ENCODE measurements around the gene RABIF. TPM values are rescaled to one million over a fixed set of nuclear protein-coding genes. Genes with fewer than 3 reads are reported as not detected.
A peak's percentile ranks its signal among the peaks of the same experiment; 100 is the strongest.

The RABIF gene
- total RNA-seq, 3 donors from 2014 or later (not counting 1 experiment from before 2014, with no cell fraction given), result 13.3 to 26.4 (median 21.5) TPM

- H3K4me3 Mint-ChIP-seq, result no peak overlapping the region
- no peaks in the 10 kb centered on the region for H3K27me3 Mint-ChIP-seq (ENCODE audit: low read depth in 2 of 2)
- peak in 1 of 2 donors; percentile 60 for DNase-seq
- no peaks in the 10 kb centered on the region for H3K36me3 ChIP-seq (ENCODE audit: control insufficient read depth, insufficient read depth, low read length)
- H3K27ac Mint-ChIP-seq, result no peak overlapping the region
- no peak overlapping the region for H3K27ac ChIP-seq (ENCODE audit: low read length)
- TF ChIP-seq CTCF (IDR thresholded peaks at IDR 0.05), result peak; percentile 30
- H3K4me1 ChIP-seq (ENCODE audit: control insufficient read depth, insufficient read depth, low read length), result no peaks in the 10 kb centered on the region
- intact Hi-C loops (cut with micrococcal nuclease), result loop anchor here (1.0 kb wide), 1 partner anchor 102 kb away; no protein-coding TSS in a partner anchor
- no peaks in the 10 kb centered on the region for H3K36me3 Mint-ChIP-seq
- no peaks in the 10 kb centered on the region for H3K27me3 ChIP-seq (ENCODE audit: control insufficient read depth, insufficient read depth, low read length)
- no peaks in the 10 kb centered on the region for H3K9me3 ChIP-seq (ENCODE audit: control insufficient read depth, insufficient read depth, low read length)
- no peaks in the 10 kb centered on the region for H3K9me3 Mint-ChIP-seq
- WGBS (ENCODE audit: insufficient coverage), result 66% methylated on average over 15 of the region's 15 CpGs
- ATAC-seq, result peak; percentile 70 to 74 (median 71)
- H3K4me3 ChIP-seq (ENCODE audit: low read length), result no peak overlapping the region
- no peaks in the 10 kb centered on the region for H3K4me1 Mint-ChIP-seq
These were observed 36.6 kb downstream of the RABIF start for GRCh38 chr1:202852163-202852904.

GRCh38 chr1:202850593-202851362 lies 38.2 kb downstream of the RABIF start:
- 83% methylated on average over 7 of the region's 7 CpGs for WGBS (ENCODE audit: insufficient coverage)
- H3K4me1 ChIP-seq (ENCODE audit: control insufficient read depth, insufficient read depth, low read length), result no peaks in the 10 kb centered on the region
- no peaks in the 10 kb centered on the region for H3K36me3 ChIP-seq (ENCODE audit: control insufficient read depth, insufficient read depth, low read length)
- H3K27me3 Mint-ChIP-seq (ENCODE audit: low read depth in 2 of 2), result no peaks in the 10 kb centered on the region
- no peaks in the 10 kb centered on the region for H3K27me3 ChIP-seq (ENCODE audit: control insufficient read depth, insufficient read depth, low read length)
- H3K4me3 ChIP-seq (ENCODE audit: low read length), result no peak overlapping the region
- intact Hi-C loops (cut with micrococcal nuclease), result no loop called here
- no peak overlapping the region for H3K27ac ChIP-seq (ENCODE audit: low read length)
- no peak overlapping the region for H3K27ac Mint-ChIP-seq
- no peak overlapping the region for H3K4me3 Mint-ChIP-seq
- H3K9me3 ChIP-seq (ENCODE audit: control insufficient read depth, insufficient read depth, low read length), result no peaks in the 10 kb centered on the region
- ATAC-seq (no peak), DNase-seq (no peak)
- TF ChIP-seq CTCF (IDR thresholded peaks at IDR 0.05), result no peak
- H3K9me3 Mint-ChIP-seq, result no peaks in the 10 kb centered on the region
- no peaks in the 10 kb centered on the region for H3K4me1 Mint-ChIP-seq
- H3K36me3 Mint-ChIP-seq, result no peaks in the 10 kb centered on the region

- DNase-seq, result no peak
- 26% methylated on average over 2 of the region's 2 CpGs for WGBS (ENCODE audit: insufficient coverage)
These were observed 40.8 kb downstream of the RABIF start for GRCh38 chr1:202848191-202848542.

More at GRCh38 chr1:202848191-202848542, 40.8 kb downstream of the RABIF start:
- intact Hi-C loops (cut with micrococcal nuclease), result no loop called here
- no peak overlapping the region for H3K27ac Mint-ChIP-seq
- H3K4me3 Mint-ChIP-seq, result no peak overlapping the region
- ATAC-seq, result no peak
- Histone ChIP-seq H3K4me3 (ENCODE audit: low read length) (no peak overlapping the region), H3K9me3 (ENCODE audit: control insufficient read depth, insufficient read depth, low read length) (no peaks in the 10 kb centered on the region), H3K27ac (ENCODE audit: low read length) (no peak overlapping the region), H3K27me3 (ENCODE audit: control insufficient read depth, insufficient read depth, low read length) (no peaks in the 10 kb centered on the region), H3K36me3 (ENCODE audit: control insufficient read depth, insufficient read depth, low read length) (no peaks in the 10 kb centered on the region), H3K4me1 (ENCODE audit: control insufficient read depth, insufficient read depth, low read length) (no peaks in the 10 kb centered on the region)
- no peaks in the 10 kb centered on the region for H3K36me3 Mint-ChIP-seq
- no peaks in the 10 kb centered on the region for H3K27me3 Mint-ChIP-seq (ENCODE audit: low read depth in 2 of 2)
- no peak for TF ChIP-seq CTCF (IDR thresholded peaks at IDR 0.05)
- H3K4me1 Mint-ChIP-seq, result no peaks in the 10 kb centered on the region
- no peaks in the 10 kb centered on the region for H3K9me3 Mint-ChIP-seq
